ENCODE measurements around the gene FNIP1. TPM values are rescaled to one million over a fixed set of nuclear protein-coding genes. Genes with fewer than 3 reads are reported as not detected.

FNIP1 gene
- total and polyA plus RNA-seq, 2 donors (not counting 1 experiment from before 2014, with no cell fraction given) = 10.3 to 52.8 TPM

- Histone ChIP-seq H3K27me3 (replicated peaks in 1 of 4; ENCODE audit: control extremely low read depth in 1 of 4, control insufficient read depth in 3 of 4, insufficient read depth in 4 of 4, low read length in 3 of 4) (no peaks in the 10 kb centered on the region), H4K20me1 (ENCODE audit: control insufficient read depth, insufficient read depth, low read length, poor library complexity, severe bottlenecking) (peaks cover 82% of the 10 kb centered on the region), H3K4me2 (replicated peaks; ENCODE audit: low read depth, low read length, poor library complexity, severe bottlenecking) (no peak overlapping the region), H3K9ac (ENCODE audit: low read length) (no peak overlapping the region), H3K79me2 (ENCODE audit: control insufficient read depth, insufficient read depth, low read length) (peaks cover 100% of the 10 kb centered on the region), H3K4me3 (ENCODE audit: control extremely low read depth in 1 of 5, extremely low read depth in 1 of 5, insufficient read depth in 1 of 5, low read depth in 2 of 5, low read length in 4 of 5) (no peak overlapping the region), H3K36me3 (replicated peaks in 1 of 2; ENCODE audit: control extremely low read depth in 1 of 2, control insufficient read depth in 1 of 2, extremely low read depth in 1 of 2, insufficient read depth in 2 of 2, low read length in 1 of 2) (peaks cover 0 to 11% of the 10 kb centered on the region in 2 experiments), H2AFZ (ENCODE audit: insufficient read depth, low read depth, low read length, poor library complexity, severe bottlenecking) (no peak overlapping the region), H3K9me3 (ENCODE audit: control extremely low read depth in 1 of 3, control insufficient read depth in 2 of 3, insufficient read depth in 1 of 3, low read length in 2 of 3) (peaks cover 0 to 6% (median 0%) of the 10 kb centered on the region in 3 donors), H3K27ac (ENCODE audit: low read length in 2 of 2) (no peak overlapping the region), H3K4me1 (ENCODE audit: control insufficient read depth in 2 of 2, insufficient read depth in 2 of 2, low read length in 2 of 2) (peaks cover 29 to 31% of the 10 kb centered on the region in 2 donors)
- ATAC-seq (ENCODE audit: low read depth) (no peak), DNase-seq (no peak)
- ChIA-PET CTCF (interaction anchor here (1.6 kb wide), 1 partner anchor 397 kb away, joined by 5 read pairs; no protein-coding TSS in a partner anchor), POLR2A (no interaction called here)
- H3K27ac Mint-ChIP-seq = no peak overlapping the region
- peaks cover 67% of the 10 kb centered on the region for H3K4me1 Mint-ChIP-seq
- no peak for TF ChIP-seq EZH2 (IDR thresholded peaks at IDR 0.05; ENCODE audit: borderline replicate concordance, insufficient read depth, low read depth, low read length, poor library complexity, severe bottlenecking)
- TF ChIP-seq, protein P1, sequence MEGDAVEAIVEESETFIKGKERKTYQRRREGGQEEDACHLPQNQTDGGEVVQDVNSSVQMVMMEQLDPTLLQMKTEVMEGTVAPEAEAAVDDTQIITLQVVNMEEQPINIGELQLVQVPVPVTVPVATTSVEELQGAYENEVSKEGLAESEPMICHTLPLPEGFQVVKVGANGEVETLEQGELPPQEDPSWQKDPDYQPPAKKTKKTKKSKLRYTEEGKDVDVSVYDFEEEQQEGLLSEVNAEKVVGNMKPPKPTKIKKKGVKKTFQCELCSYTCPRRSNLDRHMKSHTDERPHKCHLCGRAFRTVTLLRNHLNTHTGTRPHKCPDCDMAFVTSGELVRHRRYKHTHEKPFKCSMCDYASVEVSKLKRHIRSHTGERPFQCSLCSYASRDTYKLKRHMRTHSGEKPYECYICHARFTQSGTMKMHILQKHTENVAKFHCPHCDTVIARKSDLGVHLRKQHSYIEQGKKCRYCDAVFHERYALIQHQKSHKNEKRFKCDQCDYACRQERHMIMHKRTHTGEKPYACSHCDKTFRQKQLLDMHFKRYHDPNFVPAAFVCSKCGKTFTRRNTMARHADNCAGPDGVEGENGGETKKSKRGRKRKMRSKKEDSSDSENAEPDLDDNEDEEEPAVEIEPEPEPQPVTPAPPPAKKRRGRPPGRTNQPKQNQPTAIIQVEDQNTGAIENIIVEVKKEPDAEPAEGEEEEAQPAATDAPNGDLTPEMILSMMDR (IDR thresholded peaks at IDR 0.05) = no peak
- no peak overlapping the region for H3K4me3 Mint-ChIP-seq
- intact Hi-C loops (cut with micrococcal nuclease) = no loop called here
- no peaks in the 10 kb centered on the region for H3K27me3 Mint-ChIP-seq
- H3K9me3 Mint-ChIP-seq (ENCODE audit: insufficient read depth) = no peaks in the 10 kb centered on the region
- WGBS (ENCODE audit: insufficient coverage) = 100% methylated on average over 1 of the region's 2 CpGs
Observed at GRCh38 chr5:131611064-131611381, 185.8 kb downstream of the FNIP1 start.

DNA sequence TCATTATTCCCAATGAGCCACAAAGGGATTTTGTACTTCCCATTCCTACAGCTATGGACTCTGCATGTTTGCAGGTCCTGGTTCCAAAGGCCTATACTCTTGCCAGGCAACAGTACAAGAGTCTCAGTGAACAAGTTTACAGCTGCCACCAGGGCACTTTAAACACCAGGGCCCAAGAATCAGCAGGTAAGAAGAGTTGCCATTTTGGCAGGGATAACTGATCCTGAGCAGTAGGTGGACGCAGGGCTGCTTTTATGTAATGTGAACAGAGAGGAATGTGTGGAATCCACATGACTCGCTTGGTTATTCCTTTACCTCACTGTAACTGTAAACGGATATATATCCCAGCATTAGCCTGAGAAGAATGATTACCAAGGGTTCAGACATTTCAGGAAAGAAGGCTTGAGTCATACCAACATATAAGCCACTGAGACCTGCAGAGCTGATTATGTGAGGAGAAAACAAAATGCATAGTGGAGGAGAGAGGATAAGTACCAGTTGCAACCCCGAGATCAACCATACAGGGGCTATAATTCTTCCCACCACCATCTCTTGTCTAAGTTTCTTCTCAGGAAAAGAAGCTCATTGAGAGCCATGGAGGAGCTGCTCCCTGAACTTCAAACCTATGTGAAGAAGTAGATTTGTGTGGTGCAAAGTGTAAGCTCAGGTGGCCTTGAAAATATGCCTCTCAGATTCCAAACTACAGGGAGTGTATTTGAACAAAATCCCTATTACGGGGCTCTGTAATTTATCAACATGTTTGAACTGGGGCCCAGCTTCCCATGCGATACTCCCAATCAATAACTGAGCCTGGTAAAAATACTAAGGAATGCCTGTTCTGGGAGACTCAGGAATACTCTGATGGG lies 186.4 kb downstream of the FNIP1 start:
- Histone ChIP-seq H3K27ac (ENCODE audit: low read length in 2 of 2) (no peak overlapping the region), H3K4me1 (ENCODE audit: control insufficient read depth in 2 of 2, insufficient read depth in 2 of 2, low read length in 2 of 2) (peaks cover 24 to 26% of the 10 kb centered on the region in 2 donors), H3K4me2 (replicated peaks; ENCODE audit: low read depth, low read length, poor library complexity, severe bottlenecking) (no peak overlapping the region), H4K20me1 (ENCODE audit: control insufficient read depth, insufficient read depth, low read length, poor library complexity, severe bottlenecking) (peaks cover 80% of the 10 kb centered on the region), H3K9ac (ENCODE audit: low read length) (no peak overlapping the region), H3K36me3 (replicated peaks in 1 of 2; ENCODE audit: control extremely low read depth in 1 of 2, control insufficient read depth in 1 of 2, extremely low read depth in 1 of 2, insufficient read depth in 2 of 2, low read length in 1 of 2) (peaks cover 0 to 11% of the 10 kb centered on the region in 2 experiments), H3K79me2 (ENCODE audit: control insufficient read depth, insufficient read depth, low read length) (peaks cover 97% of the 10 kb centered on the region), H3K27me3 (replicated peaks in 1 of 4; ENCODE audit: control extremely low read depth in 1 of 4, control insufficient read depth in 3 of 4, insufficient read depth in 4 of 4, low read length in 3 of 4) (no peaks in the 10 kb centered on the region), H3K9me3 (ENCODE audit: control extremely low read depth in 1 of 3, control insufficient read depth in 2 of 3, insufficient read depth in 1 of 3, low read length in 2 of 3) (peaks cover 0 to 6% (median 0%) of the 10 kb centered on the region in 3 donors), H2AFZ (ENCODE audit: insufficient read depth, low read depth, low read length, poor library complexity, severe bottlenecking) (no peak overlapping the region), H3K4me3 (ENCODE audit: control extremely low read depth in 1 of 5, extremely low read depth in 1 of 5, insufficient read depth in 1 of 5, low read depth in 2 of 5, low read length in 4 of 5) (no peak overlapping the region)
- WGBS (ENCODE audit: insufficient coverage) = no CpG with 5 or more reads among the region's 6 CpGs
- intact Hi-C loops (cut with micrococcal nuclease) = no loop called here
- POLR2A ChIA-PET = no interaction called here
- H3K4me1 Mint-ChIP-seq = peaks cover 65% of the 10 kb centered on the region
- no peaks in the 10 kb centered on the region for H3K27me3 Mint-ChIP-seq
- no peak overlapping the region for H3K4me3 Mint-ChIP-seq
- no peak overlapping the region for H3K27ac Mint-ChIP-seq
- CTCF ChIA-PET = interaction anchor here (1.1 to 1.6 kb wide), 2 partner anchors 21 to 397 kb away, joined by 3 to 5 read pairs; no protein-coding TSS in a partner anchor
- no peaks in the 10 kb centered on the region for H3K9me3 Mint-ChIP-seq (ENCODE audit: insufficient read depth)
- ATAC-seq (ENCODE audit: low read depth) (no peak), DNase-seq (no peak)
- TF ChIP-seq, protein P1 (IDR thresholded peaks at IDR 0.05) = no peak
- no peak for TF ChIP-seq EZH2 (IDR thresholded peaks at IDR 0.05; ENCODE audit: borderline replicate concordance, insufficient read depth, low read depth, low read length, poor library complexity, severe bottlenecking)
